Adipose tissue (tissue), 3 donors: ENCODE results near the gene HMX3. TPM values are rescaled to one million over a fixed set of nuclear protein-coding genes. Genes with fewer than 3 reads are reported as not detected.

Source experiments
- polyA plus RNA-seq, 3 donors: library from polyadenylated mRNA; stranded (reverse); fragments of 200-250 nt; gene quantifications; one replicate each; pipeline ENCODE4 v1.2.3, GENCODE V29; 2013
- donor health status: healthy with polysubstance abuse.
- donor health status: Bipolar disorder and iron deficiency.
- donor health status: healthy.

The HMX3 gene
- polyA plus RNA-seq, 3 donors, result 0.67 TPM; not detected in 2

Other genes starting within 250 kb of the HMX3 start
- not detected for gene FAM24A, start 225.4 kb upstream of the HMX3 start, polyA plus RNA-seq
- gene C10orf88, start 181.7 kb upstream of the HMX3 start, polyA plus RNA-seq, result 1 to 10 TPM; 2.4 to 5.6 (median 3.0) TPM
- gene PSTK, start 155.6 kb upstream of the HMX3 start, polyA plus RNA-seq, result 1 to 10 TPM; 1.7 to 5.1 (median 1.8) TPM
- gene IKZF5, start 127.2 kb upstream of the HMX3 start, polyA plus RNA-seq, result 1 to 10 TPM; 4.3 to 8.3 (median 7.6) TPM
- gene ACADSB, start 127.0 kb upstream of the HMX3 start, polyA plus RNA-seq, result 1 to 10 TPM; 4.5 to 9.6 (median 8.1) TPM
- under 1 TPM in 1 of 3 donors, not detected in 2; 0.03 TPM for gene HMX2, start 12.2 kb downstream of the HMX3 start, polyA plus RNA-seq
- 10 to 100 TPM; 27.0 to 50.0 (median 36.4) TPM for gene BUB3, start 18.4 kb downstream of the HMX3 start, polyA plus RNA-seq